NT2/D1 (cell line): ENCODE results near the gene GNA12.
A peak's percentile ranks its signal among the peaks of the same experiment; 100 is the strongest.

Source experiments
- DNase-seq: peaks from one replicate; pipeline ENCODE4 v3.0.0-alpha.2; 2011; ENCODE audit warnings: low read depth, low spot score
- H3K27me3 ChIP-seq: 2 replicates; pipeline ENCODE4 v1.6.0; 2011; ENCODE audit warnings: mild to moderate bottlenecking; ENCODE audit not compliant: insufficient read length, insufficient read depth
- H3K36me3 ChIP-seq: 2 replicates; pipeline ENCODE4 v1.6.1; 2011; ENCODE audit warnings: mild to moderate bottlenecking, low read length, mixed read lengths; ENCODE audit not compliant: insufficient read depth, insufficient read length
- H3K4me1 ChIP-seq: 2 replicates; pipeline ENCODE4 v1.5.1; 2011; ENCODE audit not compliant: insufficient read depth, insufficient read length
- H3K4me3 ChIP-seq: 2 replicates; pipeline ENCODE4 v1.5.1; 2011; ENCODE audit warnings: low read depth; ENCODE audit not compliant: insufficient read length
- H3K9ac ChIP-seq: 2 replicates; pipeline ENCODE4 v1.6.0; 2011; ENCODE audit warnings: low read depth; ENCODE audit not compliant: insufficient read length
- H3K9me3 ChIP-seq: 2 replicates; pipeline ENCODE4 v1.5.1; 2011; ENCODE audit warnings: mild to moderate bottlenecking, low read length; ENCODE audit not compliant: insufficient read depth
- SUZ12 ChIP-seq: IDR thresholded peaks from 2 replicates; pipeline ENCODE4 v1.6.1; 2011; ENCODE audit not compliant: insufficient read length, insufficient read depth; ENCODE audit errors: extremely low read depth
- YY1 ChIP-seq: IDR thresholded peaks from 2 replicates; pipeline ENCODE4 v1.6.1; 2011; ENCODE audit not compliant: insufficient read length, insufficient read depth
- ZNF274 ChIP-seq: IDR thresholded peaks from 2 replicates; pipeline ENCODE4 v1.6.1; 2011; ENCODE audit warnings: mild to moderate bottlenecking, low read depth, low read length

GNA12 gene

GRCh38 chr7:2709553-2710285 lies 134.4 kb downstream of the GNA12 start:
- H3K4me3 ChIP-seq = peak overlapping the region; percentile 6
- H3K9ac ChIP-seq = peak overlapping the region; percentile 46
- peaks cover 6% of the 10 kb centered on the region for H3K27me3 ChIP-seq
- H3K36me3 ChIP-seq = no peaks in the 10 kb centered on the region
- TF ChIP-seq SUZ12 (no peak), ZNF274 (no peak)
- H3K9me3 ChIP-seq = no peaks in the 10 kb centered on the region; the same call in 1 of the 2 replicates
- H3K4me1 ChIP-seq = peaks cover 36% of the 10 kb centered on the region
- peak; percentile 90 for DNase-seq

GRCh38 chr7:2708547-2709310 lies 135.4 kb downstream of the GNA12 start:
- Histone ChIP-seq H3K9me3 (no peaks in the 10 kb centered on the region; the same call in 1 of the 2 replicates), H3K9ac (peak overlapping the region; percentile 29), H3K36me3 (no peaks in the 10 kb centered on the region), H3K4me1 (peaks cover 32% of the 10 kb centered on the region), H3K4me3 (no peak overlapping the region), H3K27me3 (peaks cover 6% of the 10 kb centered on the region)
- DNase-seq = no peak
- TF ChIP-seq SUZ12 (no peak), YY1 (no peak), ZNF274 (no peak)

GRCh38 chr7:2708041-2708440 lies 136.1 kb downstream of the GNA12 start:
- no peak for DNase-seq
- H3K9me3 ChIP-seq = no peaks in the 10 kb centered on the region; the same call in 1 of the 2 replicates
- H3K4me1 ChIP-seq = peaks cover 26% of the 10 kb centered on the region
- no peaks in the 10 kb centered on the region for H3K36me3 ChIP-seq
- H3K4me3 ChIP-seq = no peak overlapping the region
- no peak overlapping the region for H3K9ac ChIP-seq
- H3K27me3 ChIP-seq = peaks cover 6% of the 10 kb centered on the region
- no peak for TF ChIP-seq SUZ12
- TF ChIP-seq YY1 = no peak
- TF ChIP-seq ZNF274 = no peak

- Histone ChIP-seq H3K27me3 (peaks cover 6% of the 10 kb centered on the region), H3K4me3 (no peak overlapping the region), H3K9me3 (no peaks in the 10 kb centered on the region; the same call in 1 of the 2 replicates), H3K36me3 (no peaks in the 10 kb centered on the region), H3K4me1 (peaks cover 20% of the 10 kb centered on the region), H3K9ac (no peak overlapping the region)
- no peak for DNase-seq
- TF ChIP-seq YY1 (no peak), ZNF274 (no peak), SUZ12 (no peak)
These were observed 136.6 kb downstream of the GNA12 start for GRCh38 chr7:2707481-2707880.

- DNase-seq = no peak
- Histone ChIP-seq H3K4me1 (peaks cover 16% of the 10 kb centered on the region), H3K4me3 (no peak overlapping the region), H3K9me3 (no peaks in the 10 kb centered on the region; the same call in 1 of the 2 replicates), H3K9ac (no peak overlapping the region), H3K36me3 (no peaks in the 10 kb centered on the region), H3K27me3 (peaks cover 6% of the 10 kb centered on the region)
- TF ChIP-seq YY1 (no peak), ZNF274 (no peak), SUZ12 (no peak)
These were observed 137.4 kb downstream of the GNA12 start for GRCh38 chr7:2706685-2707126.

GRCh38 chr7:2705371-2706096 lies 138.6 kb downstream of the GNA12 start:
- Histone ChIP-seq H3K4me1 (peaks cover 15% of the 10 kb centered on the region), H3K27me3 (peaks cover 6% of the 10 kb centered on the region), H3K36me3 (no peaks in the 10 kb centered on the region), H3K9me3 (no peaks in the 10 kb centered on the region), H3K9ac (no peak overlapping the region), H3K4me3 (no peak overlapping the region)
- DNase-seq = no peak
- no peak for TF ChIP-seq ZNF274
- no peak for TF ChIP-seq YY1
- no peak for TF ChIP-seq SUZ12
